GM12892 (cell line): ENCODE data around the gene KIR3DL2.

Experiments used
- POLR2A ChIP-seq: IDR thresholded peaks from 2 replicates; pipeline ENCODE4 v1.6.1; 2011; ENCODE audit warnings: low read depth, low read length, control low read depth
- POLR2AphosphoS5 ChIP-seq: IDR thresholded peaks from 2 replicates; pipeline ENCODE4 v1.6.1; 2011; ENCODE audit warnings: low read depth, low read length, control low read depth

GRCh38 chr19:54893406-54893805 is 43.2 kb downstream of the KIR3DL2 start:
- TF ChIP-seq POLR2A, result no peak
- no peak for TF ChIP-seq POLR2AphosphoS5
